Activated T-cell treated with anti-CD3 and anti-CD28 coated beads for 4 hours (primary cell): ENCODE data around the gene RDH12.
"Not testable (repeated sequence)": the region's sequence is repeated elsewhere in the genome, so short reads cannot be mapped to it uniquely, and the experiment has no call there.

Source experiments
- DNase-seq: peaks from one replicate; pipeline ENCODE4 v3.0.0-alpha.2; 2020

The RDH12 gene

GRCh38 chr14:67701492-67701891, at the start of gene RDH12:
TSS of gene RDH12 (plus strand) at chr14:67701886. CDS start at chr14:67722643, 20,757 bp downstream.
- not testable (repeated sequence) for DNase-seq

- no peak for DNase-seq
Measured at GRCh38 chr14:67652189-67652588, 49.5 kb upstream of the RDH12 start.

GRCh38 chr14:67653651-67654280, 47.9 kb upstream of the RDH12 start:
- no peak for DNase-seq

- no peak for DNase-seq
Measured at GRCh38 chr14:67663633-67664032, 38.1 kb upstream of the RDH12 start.

GRCh38 chr14:67665868-67666267, 35.8 kb upstream of the RDH12 start:
- DNase-seq = no peak

GRCh38 chr14:67666750-67667449, 34.8 kb upstream of the RDH12 start:
- peak; percentile 11 for DNase-seq

- DNase-seq = no peak
Measured at GRCh38 chr14:67668559-67668958, 33.1 kb upstream of the RDH12 start.

- DNase-seq = no peak
Measured at GRCh38 chr14:67673451-67673850, 28.2 kb upstream of the RDH12 start.

GRCh38 chr14:67674139-67674479, 27.6 kb upstream of the RDH12 start:
- peak; percentile 39 for DNase-seq

GRCh38 chr14:67674480-67675218, 27.0 kb upstream of the RDH12 start, which contains the start of gene VTI1B:
TSS of gene VTI1B (minus strand) at chr14:67674632. CDS start at chr14:67674489, 143 bp downstream.
- peak; percentile 65 for DNase-seq

GRCh38 chr14:67675219-67675582, 26.5 kb upstream of the RDH12 start:
- no peak for DNase-seq

GRCh38 chr14:67679006-67679405, 22.7 kb upstream of the RDH12 start:
- DNase-seq = no peak

- DNase-seq = no peak
Measured at GRCh38 chr14:67680121-67680602, 21.5 kb upstream of the RDH12 start.

- no peak for DNase-seq
Measured at GRCh38 chr14:67680941-67681340, 20.7 kb upstream of the RDH12 start.

- no peak for DNase-seq
Measured at GRCh38 chr14:67683842-67684241, 17.8 kb upstream of the RDH12 start.

GRCh38 chr14:67690011-67690410, 11.7 kb upstream of the RDH12 start:
- no peak for DNase-seq

- peak; percentile 57 for DNase-seq
Measured at GRCh38 chr14:67694791-67695393, 6.8 kb upstream of the RDH12 start.

GRCh38 chr14:67695394-67695949, 6.2 kb upstream of the RDH12 start, which contains the start of gene RDH11:
TSS of gene RDH11 (minus strand) at chr14:67695764. CDS start at chr14:67695703, 61 bp downstream.
- peak; percentile 72 for DNase-seq

GRCh38 chr14:67697006-67697405, 4.7 kb upstream of the RDH12 start:
- DNase-seq = no peak

GRCh38 chr14:67698179-67698578, 3.5 kb upstream of the RDH12 start:
- DNase-seq = no peak

GRCh38 chr14:67703997-67704396, 2.3 kb downstream of the RDH12 start:
- DNase-seq = no peak

- peak; percentile 27 for DNase-seq
Measured at GRCh38 chr14:67704484-67705089, 2.9 kb downstream of the RDH12 start.
